ENCODE measurements around the gene SYTL4. TPM values are rescaled to one million over a fixed set of nuclear protein-coding genes. Genes with fewer than 3 reads are reported as not detected.

SYTL4 gene
- total and polyA plus RNA-seq, 2 of the 13 experiments (the other 11 are each of a cell fraction or from before 2014, with no cell fraction given), result 0.41 to 0.73 TPM

DNA sequence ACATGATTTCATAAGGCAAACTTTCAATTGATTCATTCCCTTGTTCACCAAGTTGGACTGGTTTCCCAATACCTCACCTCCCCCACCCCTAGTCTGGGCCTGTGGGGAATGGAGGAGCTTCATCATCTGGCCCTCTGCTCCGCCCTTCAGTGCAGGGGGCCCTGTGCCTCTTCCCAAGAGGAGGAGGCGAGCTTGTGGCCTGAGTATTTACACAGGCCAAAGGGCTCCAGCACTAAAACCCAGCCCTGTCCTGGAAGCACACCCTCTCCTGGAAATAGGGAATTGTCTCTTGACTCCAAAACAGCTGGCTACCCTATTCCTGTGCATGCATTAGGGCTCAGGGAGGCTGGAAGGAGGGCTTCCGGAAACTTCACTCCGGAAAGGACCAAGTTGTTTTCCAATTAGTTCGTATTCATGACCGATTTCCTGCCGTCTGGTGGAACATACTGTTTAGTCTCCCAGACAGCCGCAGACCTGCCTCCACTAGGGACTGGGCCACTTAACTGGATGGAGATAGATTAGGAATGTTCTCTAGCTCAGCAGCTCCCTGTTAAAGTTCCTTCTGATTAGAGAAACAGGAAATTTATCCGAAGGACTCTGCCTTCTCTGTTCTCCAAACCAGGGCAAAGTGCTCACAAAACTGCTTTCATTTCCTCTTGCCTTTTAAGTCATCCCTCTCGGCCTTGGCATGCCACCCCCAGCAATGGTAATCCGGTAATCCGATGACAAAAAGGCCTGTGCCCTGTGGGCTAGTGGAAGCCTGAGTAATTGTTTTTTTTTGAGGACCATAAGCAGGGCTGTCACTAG lies 82.2 kb downstream of the SYTL4 start (continued):
- TF ChIP-seq LRRFIP1 (CRISPR knock-in tag; conservative IDR thresholded peaks at IDR 0.05) (no peak), PPARG (CRISPR knock-in tag; conservative IDR thresholded peaks at IDR 0.05) (peak; percentile 45; the same call in 1 of the 2 replicates), HOXA5 (CRISPR knock-in tag; IDR thresholded peaks at IDR 0.05) (0 out of 2 replicates have a peak, but pooled peaks have one; percentile 12), EED (CRISPR knock-in tag; IDR thresholded peaks at IDR 0.05) (no peak), BCL3 (CRISPR knock-in tag; IDR thresholded peaks at IDR 0.05) (no peak), BHLHE40 (IDR thresholded peaks at IDR 0.05; ENCODE audit: low read length) (no peak), SNAPC5 (CRISPR knock-in tag; IDR thresholded peaks at IDR 0.05; ENCODE audit: borderline replicate concordance) (no peak), RXRA (CRISPR knock-in tag; IDR thresholded peaks at IDR 0.05) (0 out of 2 replicates have a peak, but pooled peaks have one; percentile 35), ZNF75D (CRISPR knock-in tag; IDR thresholded peaks at IDR 0.05; ENCODE audit: borderline replicate concordance) (no peak), MAFK (conservative IDR thresholded peaks at IDR 0.05 in 1 of 2, IDR thresholded peaks at IDR 0.05 in 1 of 2; ENCODE audit: low read length in 2 of 2) (no peak), ZFP36L1 (CRISPR knock-in tag; IDR thresholded peaks at IDR 0.05) (no peak), SMAD1 (CRISPR knock-in tag; IDR thresholded peaks at IDR 0.05; ENCODE audit: borderline replicate concordance, low read depth) (no peak), NKX3-1 (CRISPR knock-in tag; IDR thresholded peaks at IDR 0.05) (no peak), TMF1 (CRISPR knock-in tag; IDR thresholded peaks at IDR 0.05; ENCODE audit: low read depth) (no peak), THAP11 (CRISPR knock-in tag; IDR thresholded peaks at IDR 0.05) (peak; percentile 37; the same call in 1 of the 2 replicates), ZBTB7A (CRISPR knock-in tag; IDR thresholded peaks at IDR 0.05) (no peak), DR1 (CRISPR knock-in tag; IDR thresholded peaks at IDR 0.05) (no peak), ZNF232 (CRISPR knock-in tag; IDR thresholded peaks at IDR 0.05; ENCODE audit: borderline replicate concordance) (no peak), XRCC5 (optimal IDR thresholded peaks at IDR 0.05; ENCODE audit: low read length) (peak; percentile 37)
- TF ChIP-seq, protein P1, sequence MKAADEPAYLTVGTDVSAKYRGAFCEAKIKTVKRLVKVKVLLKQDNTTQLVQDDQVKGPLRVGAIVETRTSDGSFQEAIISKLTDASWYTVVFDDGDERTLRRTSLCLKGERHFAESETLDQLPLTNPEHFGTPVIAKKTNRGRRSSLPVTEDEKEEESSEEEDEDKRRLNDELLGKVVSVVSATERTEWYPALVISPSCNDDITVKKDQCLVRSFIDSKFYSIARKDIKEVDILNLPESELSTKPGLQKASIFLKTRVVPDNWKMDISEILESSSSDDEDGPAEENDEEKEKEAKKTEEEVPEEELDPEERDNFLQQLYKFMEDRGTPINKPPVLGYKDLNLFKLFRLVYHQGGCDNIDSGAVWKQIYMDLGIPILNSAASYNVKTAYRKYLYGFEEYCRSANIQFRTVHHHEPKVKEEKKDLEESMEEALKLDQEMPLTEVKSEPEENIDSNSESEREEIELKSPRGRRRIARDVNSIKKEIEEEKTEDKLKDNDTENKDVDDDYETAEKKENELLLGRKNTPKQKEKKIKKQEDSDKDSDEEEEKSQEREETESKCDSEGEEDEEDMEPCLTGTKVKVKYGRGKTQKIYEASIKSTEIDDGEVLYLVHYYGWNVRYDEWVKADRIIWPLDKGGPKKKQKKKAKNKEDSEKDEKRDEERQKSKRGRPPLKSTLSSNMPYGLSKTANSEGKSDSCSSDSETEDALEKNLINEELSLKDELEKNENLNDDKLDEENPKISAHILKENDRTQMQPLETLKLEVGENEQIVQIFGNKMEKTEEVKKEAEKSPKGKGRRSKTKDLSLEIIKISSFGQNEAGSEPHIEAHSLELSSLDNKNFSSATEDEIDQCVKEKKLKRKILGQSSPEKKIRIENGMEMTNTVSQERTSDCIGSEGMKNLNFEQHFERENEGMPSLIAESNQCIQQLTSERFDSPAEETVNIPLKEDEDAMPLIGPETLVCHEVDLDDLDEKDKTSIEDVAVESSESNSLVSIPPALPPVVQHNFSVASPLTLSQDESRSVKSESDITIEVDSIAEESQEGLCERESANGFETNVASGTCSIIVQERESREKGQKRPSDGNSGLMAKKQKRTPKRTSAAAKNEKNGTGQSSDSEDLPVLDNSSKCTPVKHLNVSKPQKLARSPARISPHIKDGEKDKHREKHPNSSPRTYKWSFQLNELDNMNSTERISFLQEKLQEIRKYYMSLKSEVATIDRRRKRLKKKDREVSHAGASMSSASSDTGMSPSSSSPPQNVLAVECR (CRISPR knock-in tag; IDR thresholded peaks at IDR 0.05; ENCODE audit: borderline replicate concordance), result no peak

Measured in HepG2 (cell line).